G401 (cell line): ENCODE results near the gene NIP7. TPM values are rescaled to one million over a fixed set of nuclear protein-coding genes. Genes with fewer than 3 reads are reported as not detected.

ENCODE experiments used
- DNase-seq: peaks from one replicate; pipeline ENCODE4 v3.0.0-alpha.2; 2015; ENCODE audit warnings: low spot score
- in situ Hi-C: cut with HindIII; loops from 2 replicates; pipeline ENCODE4 v1.10.0; 2016; ENCODE audit warnings: low sequenced_read_pairs, mixed read lengths
- total RNA-seq: library from RNA; depleted of rRNA; stranded (reverse); fragments of >200 nt; shearing (Covaris generic); gene quantifications from 2 replicates; pipeline ENCODE4 v1.2.3, GENCODE V29; 2014

NIP7 gene
- total RNA-seq, 1 experiment from 2014 or later, result 35.3 TPM

DNA sequence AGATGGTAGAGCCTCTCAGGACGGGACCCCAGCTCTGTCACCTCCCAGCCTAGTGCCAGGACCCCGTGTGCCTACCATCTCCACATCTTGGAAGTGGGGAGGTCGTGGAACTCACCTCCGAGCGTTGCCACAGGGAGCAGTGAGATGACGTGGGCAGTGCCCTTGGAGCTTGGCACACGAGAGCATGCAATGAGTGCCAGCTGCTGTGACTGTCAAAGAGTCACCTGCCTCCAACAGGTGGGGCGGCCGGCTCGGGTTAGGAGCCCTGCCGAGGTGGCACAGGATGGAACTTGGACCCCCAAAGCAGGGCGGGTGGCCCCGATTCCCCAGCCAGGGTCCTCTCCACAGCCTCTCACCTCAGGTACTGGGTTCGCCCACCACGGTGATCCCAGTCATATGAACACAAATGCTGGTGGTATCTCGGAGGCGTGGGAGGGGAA, 23.0 kb upstream of the NIP7 start:
- in situ Hi-C loops, result no loop called here
- DNase-seq, result no peak

- in situ Hi-C loops, result no loop called here
- no peak for DNase-seq
These were observed 21.2 kb upstream of the NIP7 start for GRCh38 chr16:69318177-69318910.

GRCh38 chr16:69318911-69319289, 20.7 kb upstream of the NIP7 start:
- DNase-seq, result no peak
- in situ Hi-C loops, result no loop called here

DNA sequence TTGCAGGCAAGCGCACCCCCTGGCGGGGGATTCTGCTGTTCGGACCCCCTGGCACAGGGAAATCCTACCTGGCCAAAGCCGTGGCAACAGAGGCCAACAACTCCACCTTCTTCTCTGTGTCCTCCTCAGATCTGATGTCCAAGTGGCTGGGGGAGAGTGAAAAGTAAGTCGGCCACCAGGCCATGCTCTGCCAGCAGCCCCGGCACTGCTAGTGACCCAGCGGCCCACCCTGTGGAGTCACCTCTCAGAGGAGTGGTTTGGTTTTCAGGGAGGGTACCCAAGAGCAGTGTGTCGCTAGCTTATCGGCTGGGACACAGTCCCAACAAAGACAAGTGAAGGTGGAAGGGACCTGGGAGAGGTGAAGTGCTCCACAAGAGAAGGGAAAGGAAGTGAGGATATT, 20.2 kb upstream of the NIP7 start:
- in situ Hi-C loops, result no loop called here
- DNase-seq, result no peak

GRCh38 chr16:69319826-69320739, 19.5 kb upstream of the NIP7 start:
- no peak for DNase-seq
- in situ Hi-C loops, result no loop called here

DNA sequence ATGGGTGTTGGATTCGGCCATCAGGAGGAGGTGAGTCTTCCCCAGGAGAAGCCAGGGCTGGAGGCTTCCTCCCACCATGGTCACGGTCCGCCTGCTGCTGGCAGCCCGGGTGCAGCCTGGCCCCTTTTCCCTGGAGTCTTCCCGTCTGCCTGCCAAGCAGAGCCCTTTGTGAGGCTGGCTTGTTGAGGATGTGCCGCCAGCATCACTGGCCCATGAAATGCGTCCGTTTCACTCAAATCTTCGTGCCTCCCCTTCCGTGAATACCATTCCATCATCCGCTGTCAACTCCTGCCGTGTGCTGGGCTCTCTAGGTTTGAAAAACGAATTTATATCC, 18.9 kb upstream of the NIP7 start:
- DNase-seq, result no peak
- in situ Hi-C loops, result no loop called here

DNA sequence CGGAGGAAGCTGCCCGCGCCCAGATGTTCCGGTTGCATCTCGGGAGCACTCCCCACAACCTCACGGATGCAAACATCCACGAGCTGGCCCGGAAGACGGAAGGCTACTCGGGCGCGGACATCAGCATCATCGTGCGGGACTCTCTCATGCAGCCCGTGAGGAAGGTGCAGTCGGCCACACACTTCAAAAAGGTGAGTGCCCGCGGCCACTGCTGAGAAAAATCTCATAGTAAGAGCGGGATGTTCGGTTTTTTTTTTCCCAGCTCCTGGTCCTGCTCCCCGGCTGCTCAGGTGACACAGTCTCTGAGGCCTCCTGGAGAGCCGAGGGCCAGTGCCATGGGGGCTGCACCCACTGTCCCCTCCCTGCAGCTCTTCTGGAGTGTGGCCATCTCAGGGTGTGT, 18.5 kb upstream of the NIP7 start:
- in situ Hi-C loops, result no loop called here
- DNase-seq, result no peak

DNA sequence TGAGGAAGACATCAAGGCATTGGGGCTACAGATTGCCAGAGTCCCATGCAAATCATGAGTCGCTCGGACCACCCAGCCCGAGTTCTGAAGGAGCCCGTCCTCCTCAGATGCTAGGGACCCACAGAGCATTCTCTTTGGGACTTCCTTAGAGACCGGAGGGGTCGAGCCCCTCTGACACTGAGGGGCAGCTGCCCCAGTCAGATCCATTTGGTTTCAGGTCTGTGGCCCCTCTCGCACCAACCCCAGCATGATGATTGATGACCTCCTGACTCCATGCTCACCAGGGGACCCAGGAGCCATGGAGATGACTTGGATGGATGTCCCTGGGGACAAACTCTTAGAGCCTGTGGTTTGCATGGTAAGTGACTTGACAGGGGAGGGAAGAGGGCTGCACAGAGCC, 17.2 kb upstream of the NIP7 start:
- in situ Hi-C loops, result no loop called here

GRCh38 chr16:69323415-69323814, 16.2 kb upstream of the NIP7 start:
- DNase-seq, result no peak
- in situ Hi-C loops, result no loop called here

More for the DNA sequence above, 17.2 kb upstream of the NIP7 start:
- no peak for DNase-seq

DNA sequence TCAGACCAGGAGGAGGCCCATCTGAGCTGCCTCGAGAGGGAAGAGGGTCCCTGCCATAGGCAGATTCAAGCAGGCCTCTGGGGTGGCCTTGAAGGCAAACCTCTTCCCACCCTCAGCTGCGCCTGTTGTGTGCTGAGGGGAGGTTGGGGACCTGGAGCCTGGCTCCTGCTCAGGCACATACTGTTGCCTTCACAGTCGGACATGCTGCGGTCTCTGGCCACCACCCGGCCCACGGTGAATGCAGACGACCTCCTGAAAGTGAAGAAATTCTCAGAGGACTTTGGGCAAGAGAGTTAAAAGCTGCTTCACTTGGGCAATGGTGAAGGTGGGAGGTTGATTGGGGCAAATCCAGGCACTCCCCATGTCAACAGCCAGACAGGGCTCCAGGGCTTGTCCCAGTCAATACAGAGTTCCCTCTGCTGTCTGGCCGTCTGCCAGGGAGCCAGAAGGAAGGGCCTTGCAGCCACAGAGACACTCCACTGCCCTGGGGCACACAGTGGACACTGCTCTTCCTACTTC, 15.5 kb upstream of the NIP7 start:
- DNase-seq, result peak; percentile 74
- in situ Hi-C loops, result no loop called here

GRCh38 chr16:69324585-69325253, 14.9 kb upstream of the NIP7 start:
- in situ Hi-C loops, result no loop called here
- DNase-seq, result no peak

DNA sequence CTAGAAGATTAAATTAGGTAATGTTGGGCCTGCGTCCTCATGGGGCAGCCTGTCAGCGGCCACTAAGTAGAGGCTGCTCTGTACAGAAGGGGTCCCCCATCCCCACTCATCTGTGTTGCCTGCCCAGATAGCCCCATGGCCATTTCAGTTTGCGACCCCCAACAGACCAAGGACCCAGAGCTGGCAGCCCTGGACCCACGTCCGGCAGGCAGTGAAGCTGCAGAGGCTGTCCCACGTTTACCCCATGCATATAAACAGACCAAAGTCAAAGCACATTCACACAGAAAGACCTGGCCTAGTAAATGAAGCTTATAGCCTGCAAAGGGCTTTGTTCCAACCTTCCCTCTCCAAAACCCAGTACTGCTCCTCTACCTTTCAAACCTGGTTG, 13.8 kb upstream of the NIP7 start:
- in situ Hi-C loops, result no loop called here
- DNase-seq, result no peak

- in situ Hi-C loops, result no loop called here
- DNase-seq, result no peak
These were observed 13.2 kb upstream of the NIP7 start for GRCh38 chr16:69326172-69326873.

DNA sequence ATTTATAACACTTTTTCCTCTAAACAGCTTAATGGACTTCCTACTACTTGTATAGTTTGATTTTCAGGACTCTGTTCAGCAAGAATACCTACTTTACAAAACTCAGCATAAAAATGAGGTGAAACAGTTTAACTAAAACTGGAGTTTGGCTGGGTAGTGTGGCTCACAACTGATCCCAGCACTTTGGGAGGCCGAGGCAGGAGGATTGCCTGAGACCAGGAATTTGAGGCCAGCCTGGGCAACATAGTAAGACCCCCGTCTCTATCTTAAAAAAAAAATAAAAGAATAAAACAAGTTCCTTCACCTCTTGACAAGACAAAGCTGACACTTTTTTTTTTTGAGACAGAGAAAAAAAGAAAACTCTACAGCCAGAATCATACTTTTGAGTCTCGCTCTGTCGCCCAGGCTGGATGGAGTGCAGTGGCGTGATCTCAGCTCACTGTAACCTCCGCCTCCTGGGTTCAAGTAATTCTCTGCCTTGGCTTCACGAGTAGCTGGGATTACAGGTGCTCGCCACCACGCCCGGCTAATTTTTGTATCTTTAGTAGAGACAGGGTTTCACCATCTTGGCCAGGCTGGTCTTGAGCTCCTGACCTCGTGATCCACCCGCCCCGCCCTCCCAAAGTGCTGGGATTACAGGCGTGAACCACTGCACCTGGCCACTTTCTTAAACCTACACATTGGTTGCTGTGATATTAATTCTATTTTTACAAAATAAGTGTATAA, 11.8 kb upstream of the NIP7 start:
- DNase-seq, result no peak
- in situ Hi-C loops, result no loop called here

- in situ Hi-C loops, result no loop called here
- no peak for DNase-seq
These were observed 10.7 kb upstream of the NIP7 start for GRCh38 chr16:69328854-69329316.

- no peak for DNase-seq
- in situ Hi-C loops, result no loop called here
These were observed 9.9 kb upstream of the NIP7 start for GRCh38 chr16:69329369-69330285.

DNA sequence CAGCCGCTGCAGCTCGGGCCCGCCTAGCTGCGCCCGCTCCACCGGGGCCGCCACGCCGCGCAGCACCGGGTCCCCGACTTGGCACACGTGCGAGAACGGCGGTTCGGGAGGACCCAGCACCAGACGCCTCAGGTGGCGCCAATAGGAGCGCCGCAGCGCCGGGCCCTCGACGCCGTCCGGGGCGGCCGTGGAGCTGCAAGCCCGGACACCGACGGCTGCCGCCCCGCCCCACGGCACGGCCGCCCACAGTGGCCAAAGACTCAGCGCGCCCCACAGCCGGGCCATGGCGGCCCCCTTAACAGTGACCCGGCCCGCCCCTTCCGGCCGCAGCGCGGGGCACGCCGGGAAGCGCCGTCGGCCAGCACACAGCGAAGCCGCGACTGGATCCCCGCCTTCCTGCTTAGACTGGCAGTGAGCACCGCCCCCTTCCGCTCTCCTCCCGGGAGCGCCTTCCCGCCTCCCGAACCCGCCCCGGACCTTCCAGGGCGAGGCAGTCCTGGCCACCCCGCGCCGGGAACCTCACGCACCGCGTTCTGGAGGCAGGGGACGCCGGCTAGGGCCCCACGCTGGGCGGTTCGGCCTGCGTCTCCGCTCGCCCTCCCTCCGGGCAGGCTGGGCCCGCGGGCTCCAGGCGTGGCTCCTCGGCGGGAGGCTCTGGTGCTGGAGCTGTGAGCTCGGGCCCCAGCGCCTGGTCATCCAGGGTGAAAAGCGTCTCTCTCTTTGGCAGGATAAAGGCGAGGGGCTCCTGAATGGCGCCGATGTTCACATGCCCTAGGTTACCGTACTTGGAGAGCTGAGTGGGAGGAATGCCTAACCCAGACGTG, 9.1 kb upstream of the NIP7 start, which contains the start of gene PDF:
Gene PDF (minus strand): TSS at position 303 of the 824 bp plus-strand sequence. CDS start 18 bp downstream, at position 285.
- in situ Hi-C loops, result no loop called here
- peak; percentile 93 for DNase-seq
